ENCODE data around the gene ANAPC13.

ANAPC13 gene

DNA sequence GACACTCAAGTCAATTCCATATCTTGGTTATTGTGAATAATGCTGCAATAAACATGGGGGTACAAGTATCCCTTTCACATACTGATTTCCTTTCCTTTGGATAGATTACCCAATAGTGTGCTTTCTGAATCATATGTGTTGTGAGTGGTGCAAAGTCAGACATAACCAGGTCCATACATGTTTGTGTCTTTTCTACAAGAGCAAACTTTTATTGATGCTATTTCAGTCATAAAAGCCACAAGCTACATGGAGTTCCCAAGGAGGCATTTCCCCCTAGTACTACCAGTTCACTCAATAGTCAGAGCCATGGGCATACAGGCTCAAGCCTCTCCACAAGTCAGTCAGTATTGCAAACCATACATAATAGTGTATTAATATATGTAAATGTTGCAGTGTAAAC lies 10.2 kb upstream of the ANAPC13 start:
- peaks cover 89% of the 10 kb centered on the region for H3K79me2 ChIP-seq (ENCODE audit: insufficient read depth, low read length)
- H3K4me2 ChIP-seq (ENCODE audit: low read depth, low read length, poor library complexity, severe bottlenecking), result peak overlapping the region; percentile 44
- no peaks in the 10 kb centered on the region for H3F3A ChIP-seq (ENCODE audit: low read depth)
- TF ChIP-seq, protein P1, sequence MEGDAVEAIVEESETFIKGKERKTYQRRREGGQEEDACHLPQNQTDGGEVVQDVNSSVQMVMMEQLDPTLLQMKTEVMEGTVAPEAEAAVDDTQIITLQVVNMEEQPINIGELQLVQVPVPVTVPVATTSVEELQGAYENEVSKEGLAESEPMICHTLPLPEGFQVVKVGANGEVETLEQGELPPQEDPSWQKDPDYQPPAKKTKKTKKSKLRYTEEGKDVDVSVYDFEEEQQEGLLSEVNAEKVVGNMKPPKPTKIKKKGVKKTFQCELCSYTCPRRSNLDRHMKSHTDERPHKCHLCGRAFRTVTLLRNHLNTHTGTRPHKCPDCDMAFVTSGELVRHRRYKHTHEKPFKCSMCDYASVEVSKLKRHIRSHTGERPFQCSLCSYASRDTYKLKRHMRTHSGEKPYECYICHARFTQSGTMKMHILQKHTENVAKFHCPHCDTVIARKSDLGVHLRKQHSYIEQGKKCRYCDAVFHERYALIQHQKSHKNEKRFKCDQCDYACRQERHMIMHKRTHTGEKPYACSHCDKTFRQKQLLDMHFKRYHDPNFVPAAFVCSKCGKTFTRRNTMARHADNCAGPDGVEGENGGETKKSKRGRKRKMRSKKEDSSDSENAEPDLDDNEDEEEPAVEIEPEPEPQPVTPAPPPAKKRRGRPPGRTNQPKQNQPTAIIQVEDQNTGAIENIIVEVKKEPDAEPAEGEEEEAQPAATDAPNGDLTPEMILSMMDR (conservative IDR thresholded peaks at IDR 0.05; ENCODE audit: low read length), result no peak
- TF ChIP-seq EZH2phosphoT487 (IDR thresholded peaks at IDR 0.05; ENCODE audit: borderline replicate concordance), result no peak
- H2AFZ ChIP-seq (ENCODE audit: low read length), result no peak overlapping the region
- no peaks in the 10 kb centered on the region for H3K9me2 ChIP-seq (replicated peaks; ENCODE audit: low read depth, low read length)
- no peaks in the 10 kb centered on the region for H3K27me3 ChIP-seq (ENCODE audit: insufficient read depth, low read length, poor library complexity, severe bottlenecking)
- peaks cover 17% of the 10 kb centered on the region for H4K20me1 ChIP-seq (ENCODE audit: insufficient read depth, low read length, poor library complexity, severe bottlenecking)
- peaks cover 34% of the 10 kb centered on the region for H3K4me1 ChIP-seq (ENCODE audit: insufficient read depth, low read length, poor library complexity, severe bottlenecking)
- no peaks in the 10 kb centered on the region for H3K9me3 ChIP-seq (ENCODE audit: insufficient read depth, low read depth, low read length)
- no peak overlapping the region for H3K4me3 ChIP-seq (ENCODE audit: low read length, poor library complexity, severe bottlenecking)
- H3K36me3 ChIP-seq (ENCODE audit: insufficient read depth, low read length), result peaks cover 23% of the 10 kb centered on the region
- H3K9ac ChIP-seq (ENCODE audit: low read depth, low read length, poor library complexity, severe bottlenecking), result no peak overlapping the region

DNA sequence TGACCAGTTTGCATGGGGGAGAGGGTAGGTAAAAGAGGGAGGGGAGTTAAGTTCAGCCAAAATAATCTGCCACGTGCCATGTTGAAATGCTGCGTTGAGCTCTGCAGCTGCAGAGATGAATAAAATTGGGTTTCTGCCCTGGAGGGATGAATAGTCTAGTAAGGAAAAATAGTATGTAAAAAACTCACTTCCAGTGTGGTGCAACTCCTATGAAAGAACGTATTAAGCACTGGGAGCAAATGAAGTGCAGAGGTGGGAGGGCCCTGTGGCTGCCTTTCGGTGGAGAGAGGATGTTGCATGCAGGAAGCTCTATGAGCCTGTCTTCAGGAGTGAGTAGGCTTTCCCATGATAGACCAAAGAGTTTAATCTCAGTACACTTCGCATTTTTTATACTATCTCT lies 8.7 kb upstream of the ANAPC13 start:
- H3F3A ChIP-seq (ENCODE audit: low read depth), result no peaks in the 10 kb centered on the region
- H2AFZ ChIP-seq (ENCODE audit: low read length), result no peak overlapping the region
- H4K20me1 ChIP-seq (ENCODE audit: insufficient read depth, low read length, poor library complexity, severe bottlenecking), result peaks cover 20% of the 10 kb centered on the region
- H3K9ac ChIP-seq (ENCODE audit: low read depth, low read length, poor library complexity, severe bottlenecking), result no peak overlapping the region
- H3K79me2 ChIP-seq (ENCODE audit: insufficient read depth, low read length), result peaks cover 88% of the 10 kb centered on the region
- H3K9me3 ChIP-seq (ENCODE audit: insufficient read depth, low read depth, low read length), result no peaks in the 10 kb centered on the region
- no peaks in the 10 kb centered on the region for H3K27me3 ChIP-seq (ENCODE audit: insufficient read depth, low read length, poor library complexity, severe bottlenecking)
- TF ChIP-seq, protein P1 (conservative IDR thresholded peaks at IDR 0.05; ENCODE audit: low read length), result no peak
- TF ChIP-seq EZH2phosphoT487 (IDR thresholded peaks at IDR 0.05; ENCODE audit: borderline replicate concordance), result no peak
- peaks cover 39% of the 10 kb centered on the region for H3K4me1 ChIP-seq (ENCODE audit: insufficient read depth, low read length, poor library complexity, severe bottlenecking)
- peaks cover 18% of the 10 kb centered on the region for H3K36me3 ChIP-seq (ENCODE audit: insufficient read depth, low read length)
- H3K4me2 ChIP-seq (ENCODE audit: low read depth, low read length, poor library complexity, severe bottlenecking), result peak overlapping the region; percentile 51
- H3K9me2 ChIP-seq (replicated peaks; ENCODE audit: low read depth, low read length), result no peaks in the 10 kb centered on the region
- no peak overlapping the region for H3K4me3 ChIP-seq (ENCODE audit: low read length, poor library complexity, severe bottlenecking)

DNA sequence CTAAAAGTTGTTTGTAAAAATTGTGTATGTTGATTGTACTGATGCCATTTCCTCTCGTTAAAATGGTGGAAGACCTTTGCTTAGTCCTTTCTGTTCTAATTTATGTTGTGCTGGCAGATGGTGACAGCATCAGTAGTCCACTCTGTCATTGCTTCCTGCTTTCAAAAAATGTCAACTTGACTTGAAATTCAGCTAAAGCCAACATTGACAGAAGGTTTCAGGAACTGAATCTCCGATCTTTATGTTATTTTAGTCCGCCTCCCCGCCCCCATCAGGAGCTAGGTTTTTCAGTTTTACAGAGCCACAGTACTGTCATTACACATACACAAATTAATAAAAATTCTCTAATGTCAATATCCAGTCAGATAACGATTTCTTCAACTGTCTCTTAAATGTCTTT lies 1.6 kb upstream of the ANAPC13 start:
- Histone ChIP-seq H3K36me3 (ENCODE audit: insufficient read depth, low read length) (peaks cover 3% of the 10 kb centered on the region; the same call in 1 of the 2 replicates), H3K4me3 (ENCODE audit: low read length, poor library complexity, severe bottlenecking) (peak overlapping the region; percentile 90), H3K9ac (ENCODE audit: low read depth, low read length, poor library complexity, severe bottlenecking) (peak overlapping the region; percentile 98), H3K9me3 (ENCODE audit: insufficient read depth, low read depth, low read length) (no peaks in the 10 kb centered on the region), H3F3A (ENCODE audit: low read depth) (no peaks in the 10 kb centered on the region), H4K20me1 (ENCODE audit: insufficient read depth, low read length, poor library complexity, severe bottlenecking) (peaks cover 23% of the 10 kb centered on the region), H3K9me2 (replicated peaks; ENCODE audit: low read depth, low read length) (no peaks in the 10 kb centered on the region), H3K4me1 (ENCODE audit: insufficient read depth, low read length, poor library complexity, severe bottlenecking) (peaks cover 43% of the 10 kb centered on the region), H2AFZ (ENCODE audit: low read length) (no peak overlapping the region), H3K27me3 (ENCODE audit: insufficient read depth, low read length, poor library complexity, severe bottlenecking) (peaks cover 5% of the 10 kb centered on the region), H3K79me2 (ENCODE audit: insufficient read depth, low read length) (peaks cover 91% of the 10 kb centered on the region), H3K4me2 (ENCODE audit: low read depth, low read length, poor library complexity, severe bottlenecking) (peak overlapping the region; percentile 96)
- TF ChIP-seq, protein P1 (conservative IDR thresholded peaks at IDR 0.05; ENCODE audit: low read length), result no peak
- TF ChIP-seq EZH2phosphoT487 (IDR thresholded peaks at IDR 0.05; ENCODE audit: borderline replicate concordance), result no peak
